NCI-H128 (cell line): ENCODE results near the gene BST1.
A peak's percentile ranks its signal among the peaks of the same experiment; 100 is the strongest.

Experiments
- DNase-seq: peaks from one replicate; lab custom pipeline; 2025; ENCODE audit not compliant: unreplicated experiment; lab: John Stamatoyannopoulos, UW

BST1 gene, protein sequence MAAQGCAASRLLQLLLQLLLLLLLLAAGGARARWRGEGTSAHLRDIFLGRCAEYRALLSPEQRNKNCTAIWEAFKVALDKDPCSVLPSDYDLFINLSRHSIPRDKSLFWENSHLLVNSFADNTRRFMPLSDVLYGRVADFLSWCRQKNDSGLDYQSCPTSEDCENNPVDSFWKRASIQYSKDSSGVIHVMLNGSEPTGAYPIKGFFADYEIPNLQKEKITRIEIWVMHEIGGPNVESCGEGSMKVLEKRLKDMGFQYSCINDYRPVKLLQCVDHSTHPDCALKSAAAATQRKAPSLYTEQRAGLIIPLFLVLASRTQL

DNA sequence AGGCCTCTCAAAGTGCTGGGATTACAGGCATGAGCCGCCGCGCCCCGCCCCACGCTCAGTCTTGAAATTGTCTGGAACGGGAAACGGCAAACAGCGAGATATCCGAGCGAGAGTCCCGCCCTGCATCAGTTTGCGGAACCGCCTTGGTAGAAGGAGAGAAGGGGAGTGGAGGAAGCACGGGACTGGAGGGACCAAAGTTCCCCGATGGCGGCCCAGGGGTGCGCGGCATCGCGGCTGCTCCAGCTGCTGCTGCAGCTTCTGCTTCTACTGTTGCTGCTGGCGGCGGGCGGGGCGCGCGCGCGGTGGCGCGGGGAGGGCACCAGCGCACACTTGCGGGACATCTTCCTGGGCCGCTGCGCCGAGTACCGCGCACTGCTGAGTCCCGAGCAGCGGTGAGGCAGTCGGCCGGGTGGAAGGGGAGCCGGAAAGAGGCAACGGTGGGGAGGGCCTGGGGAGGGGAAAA lies at the start of gene BST1:
TSS of gene BST1 (plus strand) at position 125 of the 463 bp plus-strand sequence. CDS start at position 205, 80 bp downstream.
- no peak for DNase-seq

DNA sequence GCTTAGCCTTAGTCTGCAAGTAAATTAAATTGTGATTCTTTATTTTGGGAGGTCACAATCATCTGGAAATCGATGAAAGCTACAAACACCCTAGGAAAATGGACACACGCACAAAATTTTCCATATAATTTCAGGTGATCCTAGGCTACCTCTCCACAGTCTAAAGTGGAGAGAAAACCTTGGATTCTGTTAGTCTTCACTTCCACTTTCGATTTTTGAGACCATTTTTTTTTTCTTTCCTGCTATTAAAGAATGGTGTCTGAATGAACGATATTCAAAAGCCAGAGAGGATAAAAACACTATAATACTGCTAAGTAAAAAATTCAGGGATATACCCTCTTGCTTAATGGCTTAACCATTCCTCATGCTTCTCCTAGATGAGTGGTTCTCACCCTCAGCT lies 49.4 kb upstream of the BST1 start:
- DNase-seq, result no peak

DNA sequence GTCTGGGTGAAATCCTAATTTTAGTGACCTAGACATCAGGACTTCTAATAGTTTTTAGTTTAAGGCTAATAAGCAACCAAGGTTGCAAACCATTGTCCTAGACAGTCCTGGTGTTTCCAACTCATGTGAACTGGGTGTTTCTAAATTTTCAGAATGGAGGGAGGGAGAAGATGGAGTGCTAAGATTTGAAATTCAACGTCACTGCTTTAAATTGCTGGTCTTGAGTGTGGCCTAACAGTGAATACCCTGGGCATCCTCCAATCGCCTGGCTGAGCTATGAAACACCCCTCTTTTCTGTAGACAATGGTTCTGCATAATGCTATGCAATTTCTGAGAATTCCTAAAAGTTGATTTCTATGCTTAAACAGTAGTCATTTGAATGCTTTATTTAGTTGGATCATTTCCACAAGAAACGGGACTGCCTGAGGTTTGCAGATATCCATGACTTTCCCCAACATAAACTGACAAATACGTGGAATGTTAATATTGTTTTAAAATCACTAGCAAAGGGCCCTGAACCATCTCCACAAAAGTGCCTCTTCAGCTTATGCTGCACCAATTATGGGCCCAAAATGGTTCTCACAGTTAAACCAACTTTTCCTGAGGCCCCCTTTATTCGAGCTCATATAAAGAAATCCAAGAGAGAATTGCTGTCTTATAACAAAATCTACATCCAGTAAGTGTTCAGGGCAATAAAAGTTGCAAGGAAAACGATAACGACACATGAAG lies 48.8 kb upstream of the BST1 start:
- no peak for DNase-seq

DNA sequence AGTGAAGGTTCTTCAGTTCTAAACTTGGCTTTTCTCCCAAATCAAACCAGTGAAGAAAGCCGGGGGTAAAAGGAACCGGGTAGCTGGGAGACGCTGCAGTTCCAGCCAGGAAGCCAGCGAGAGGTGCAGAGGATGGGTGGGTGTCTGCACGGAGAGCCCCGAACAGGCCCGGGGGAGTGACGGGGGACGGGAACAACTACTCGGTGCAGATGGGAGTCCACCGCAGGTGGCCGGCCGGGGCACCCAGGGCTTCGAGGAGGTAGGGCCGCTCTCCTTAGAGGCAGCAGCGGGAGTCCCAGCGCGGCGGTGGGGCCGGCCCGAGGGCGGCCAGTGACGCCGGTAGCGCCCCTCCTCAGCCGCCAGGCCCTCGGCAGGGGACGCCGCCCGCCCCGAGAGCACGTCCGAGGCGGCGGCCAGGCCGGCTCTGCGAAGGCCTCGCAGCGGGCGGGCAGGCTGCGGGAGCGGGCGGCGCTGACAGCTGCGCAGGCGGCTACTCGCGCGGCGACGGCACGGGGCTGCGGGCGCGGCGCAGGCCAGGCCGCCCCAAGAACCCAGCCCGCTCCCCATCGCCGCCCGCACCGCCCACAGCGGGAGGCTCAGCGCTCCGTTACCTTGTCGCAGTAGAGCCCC lies 48.2 kb upstream of the BST1 start:
- DNase-seq, result peak; percentile 49

DNA sequence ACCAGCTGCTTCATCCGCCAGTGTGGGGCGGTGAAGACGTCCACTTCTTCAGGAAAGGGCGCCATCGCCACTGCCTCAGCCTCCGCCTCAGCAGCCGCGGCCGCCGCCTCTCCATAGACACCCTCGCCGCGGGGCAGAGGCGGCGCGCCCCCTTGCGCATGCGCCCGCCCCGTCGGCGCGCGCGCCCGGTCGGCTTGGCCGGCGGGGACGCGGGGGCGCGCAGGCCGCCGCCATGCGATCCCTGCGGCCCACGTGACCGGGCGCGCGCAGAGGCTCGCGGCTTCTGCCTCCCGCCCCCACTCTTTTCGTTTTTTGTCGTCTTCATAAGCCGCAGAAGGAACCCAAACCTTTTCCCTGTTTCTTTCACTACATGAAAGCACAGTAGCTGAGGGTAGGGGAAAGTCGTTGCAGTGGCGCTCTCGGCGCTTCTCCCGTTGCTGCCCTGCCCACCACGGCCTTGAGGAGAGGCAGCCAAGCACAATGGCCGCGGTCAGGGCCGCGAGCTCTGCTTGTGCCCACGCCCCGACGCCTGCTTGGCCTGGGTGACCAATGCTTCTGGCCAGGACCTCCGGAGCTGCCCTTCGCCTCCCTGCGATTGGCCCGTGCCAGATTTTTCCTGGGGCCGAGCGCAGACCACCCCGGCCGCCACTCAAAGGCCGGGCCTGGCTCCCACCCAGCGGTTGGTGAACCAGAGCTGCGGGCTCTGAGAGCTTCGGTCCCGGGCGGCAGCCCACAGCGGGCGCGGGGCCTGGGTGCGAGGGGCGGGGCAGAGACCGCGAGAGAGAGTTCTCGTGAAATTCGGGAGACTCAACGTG lies 47.4 kb upstream of the BST1 start, which contains the start of gene FBXL5:
TSS of gene FBXL5 (minus strand) at position 135 of the 815 bp plus-strand sequence. CDS start at position 65, 70 bp downstream.
- DNase-seq, result peak; percentile 49

DNA sequence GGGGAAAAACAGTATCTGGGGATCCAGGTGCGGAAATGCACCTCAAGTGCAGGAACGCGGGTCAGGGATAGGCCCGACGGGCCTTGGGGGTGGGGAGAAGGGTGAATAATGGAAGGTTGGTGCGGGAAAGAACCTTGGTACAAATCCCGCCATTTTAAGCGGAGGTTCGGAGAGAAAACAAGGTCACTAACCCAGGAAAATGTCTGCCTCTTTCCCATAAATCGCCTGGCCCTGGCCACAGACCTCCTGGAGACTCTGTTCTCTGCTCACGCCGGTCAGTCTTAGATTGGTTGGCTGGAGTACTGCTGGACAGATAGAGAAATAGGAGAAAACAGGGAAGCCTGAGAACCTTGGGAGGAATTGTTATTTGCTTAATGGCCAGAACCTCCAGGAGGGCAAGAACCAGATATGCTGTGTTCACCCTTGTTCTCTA lies 46.8 kb upstream of the BST1 start:
- no peak for DNase-seq

DNA sequence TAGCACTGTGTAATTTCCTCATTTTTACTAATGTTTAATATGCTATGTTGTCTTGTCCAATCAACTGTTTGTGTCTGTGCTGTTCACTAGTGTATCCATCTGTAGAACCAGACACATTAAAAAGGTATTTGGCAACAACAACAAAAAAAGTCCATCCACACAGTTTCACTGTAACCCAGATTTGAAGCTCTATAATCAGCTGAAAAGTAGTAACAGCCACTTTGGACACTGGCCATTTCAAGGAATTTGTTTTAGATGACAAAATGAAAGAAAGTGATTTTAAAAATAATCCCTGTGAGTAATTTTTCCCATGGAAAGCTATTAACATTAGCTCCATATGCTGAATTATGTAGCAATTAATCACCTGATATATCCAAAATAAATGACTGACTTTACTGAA lies 45.5 kb upstream of the BST1 start:
- no peak for DNase-seq

DNA sequence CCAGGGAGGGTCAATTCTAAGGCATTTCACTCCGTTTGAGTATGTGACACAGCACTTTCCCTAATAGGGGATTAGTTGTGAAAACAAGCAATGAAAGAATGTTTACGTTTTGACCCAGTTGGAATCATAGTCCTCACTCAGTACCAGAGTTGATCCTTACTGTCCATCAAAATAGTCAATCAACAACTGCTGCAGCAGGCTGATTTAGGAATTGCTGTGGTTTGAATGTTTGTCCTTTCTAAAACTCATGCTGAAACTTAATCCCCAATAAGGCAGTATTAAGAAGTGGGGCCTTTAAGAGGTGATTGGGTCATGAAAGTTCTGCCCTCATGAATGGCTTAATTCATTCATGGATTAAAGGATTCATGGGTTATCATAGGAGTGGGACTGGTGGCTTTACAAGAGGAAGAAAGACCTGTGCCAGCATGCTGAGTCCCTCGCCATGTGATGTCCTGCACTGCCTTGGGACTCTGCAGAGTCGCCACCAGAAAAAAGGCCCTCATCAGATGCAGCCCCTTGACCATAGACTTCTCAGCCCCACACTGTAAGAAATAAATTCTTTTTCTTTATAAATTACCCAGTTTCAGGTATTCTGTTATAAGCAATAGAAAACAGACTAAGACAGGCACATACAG lies 44.6 kb upstream of the BST1 start:
- DNase-seq, result no peak

DNA sequence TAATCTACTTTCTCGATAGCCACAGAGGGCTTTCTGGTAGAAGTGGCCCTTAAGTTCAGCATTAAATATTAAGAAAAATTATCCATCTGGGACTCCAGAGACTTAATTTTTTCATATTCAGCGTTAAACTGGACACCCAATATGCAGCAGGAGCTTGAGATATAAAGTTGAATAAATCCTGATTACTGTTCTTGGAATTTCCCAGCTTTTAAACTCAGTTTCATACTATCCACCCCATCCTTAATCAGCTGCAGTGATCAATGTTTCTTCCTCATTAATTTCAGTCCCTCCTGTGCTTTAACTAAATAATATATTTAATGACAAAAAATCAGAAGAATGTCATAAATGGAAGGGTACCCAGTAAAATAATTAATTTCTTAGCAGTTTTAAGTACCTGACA lies 44.1 kb upstream of the BST1 start:
- DNase-seq, result no peak

DNA sequence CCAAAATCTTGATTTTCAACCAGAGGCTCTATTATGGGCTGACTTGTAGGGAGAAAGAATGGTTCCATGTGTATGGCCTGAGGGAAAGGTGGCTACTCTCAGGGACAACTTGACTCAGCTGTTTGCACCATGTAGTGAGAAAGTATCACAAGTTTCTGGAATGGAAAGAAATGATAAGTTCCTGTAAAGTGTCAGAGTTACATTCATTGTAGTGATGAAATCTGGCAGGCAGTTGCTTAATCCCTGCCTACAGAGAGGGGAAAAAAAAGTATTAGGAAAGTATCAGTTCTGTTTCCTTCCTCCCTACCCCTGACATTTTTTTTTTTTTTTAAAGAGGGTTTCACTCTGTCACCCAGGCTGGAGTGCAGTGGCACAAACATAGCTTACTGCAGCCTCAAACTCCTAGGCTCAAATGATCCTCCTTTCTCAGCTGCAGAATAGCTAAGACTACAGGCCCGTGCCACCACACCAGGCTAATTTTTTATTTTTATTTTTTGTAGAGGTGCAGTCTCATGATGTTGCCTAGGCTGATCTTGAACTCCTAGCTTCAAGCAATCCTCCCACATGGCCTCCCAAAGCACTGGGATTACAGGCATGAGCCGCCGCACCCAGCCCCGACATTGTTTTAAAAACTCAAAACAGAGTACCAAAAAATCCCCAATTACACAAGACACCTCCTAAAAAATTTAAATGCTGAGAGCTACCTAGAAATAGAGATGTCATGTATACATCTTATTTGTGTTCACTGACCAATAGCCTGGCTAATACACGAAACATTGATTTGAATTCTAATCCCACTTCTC lies 42.9 kb upstream of the BST1 start:
- no peak for DNase-seq

DNA sequence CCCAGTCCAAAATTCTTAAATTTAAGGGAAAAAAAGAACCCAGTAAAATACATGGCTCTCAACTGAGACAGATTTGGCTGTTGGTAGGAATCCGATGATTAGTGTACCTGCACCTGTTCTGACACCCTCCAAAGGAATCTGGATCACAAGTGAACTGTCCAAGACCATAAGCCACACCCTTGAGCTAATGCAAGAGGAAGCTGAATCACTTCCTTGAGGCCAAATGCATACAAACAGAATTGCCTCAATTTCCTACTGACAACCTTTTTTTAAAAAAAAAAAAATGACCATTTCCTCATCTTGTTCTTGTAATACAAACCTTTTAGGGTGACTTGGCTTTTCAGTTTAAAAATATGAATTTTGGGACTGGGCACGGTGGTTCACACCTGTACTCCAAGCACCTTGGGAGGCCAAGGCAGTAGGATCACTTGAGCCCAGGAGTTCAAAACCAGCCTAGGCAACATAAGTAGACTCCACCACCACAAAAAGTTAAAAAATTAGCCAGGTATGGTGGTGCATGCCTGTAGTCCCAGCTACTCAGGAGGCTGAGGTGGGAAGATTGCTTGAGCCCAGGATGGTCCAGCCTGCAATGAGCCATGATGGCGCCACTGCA lies 37.0 kb upstream of the BST1 start:
- no peak for DNase-seq

DNA sequence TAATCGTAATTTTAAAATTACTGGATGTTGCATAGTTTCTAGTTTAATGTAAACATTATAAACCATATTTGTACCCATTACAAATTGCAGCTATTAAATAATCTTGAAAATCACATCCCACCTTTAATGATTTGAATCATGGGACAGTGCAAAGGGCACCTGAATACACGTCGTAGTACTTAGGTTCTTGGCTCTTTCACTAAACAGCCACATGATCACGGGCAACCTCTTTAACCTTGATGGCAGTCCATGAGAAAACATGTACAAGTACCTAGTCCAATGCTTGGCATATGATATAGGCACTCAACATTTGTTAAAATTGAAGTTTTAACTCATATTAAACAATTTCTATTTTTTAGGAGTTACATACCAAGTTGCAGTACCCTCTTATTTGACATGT lies 35.9 kb upstream of the BST1 start:
- no peak for DNase-seq

DNA sequence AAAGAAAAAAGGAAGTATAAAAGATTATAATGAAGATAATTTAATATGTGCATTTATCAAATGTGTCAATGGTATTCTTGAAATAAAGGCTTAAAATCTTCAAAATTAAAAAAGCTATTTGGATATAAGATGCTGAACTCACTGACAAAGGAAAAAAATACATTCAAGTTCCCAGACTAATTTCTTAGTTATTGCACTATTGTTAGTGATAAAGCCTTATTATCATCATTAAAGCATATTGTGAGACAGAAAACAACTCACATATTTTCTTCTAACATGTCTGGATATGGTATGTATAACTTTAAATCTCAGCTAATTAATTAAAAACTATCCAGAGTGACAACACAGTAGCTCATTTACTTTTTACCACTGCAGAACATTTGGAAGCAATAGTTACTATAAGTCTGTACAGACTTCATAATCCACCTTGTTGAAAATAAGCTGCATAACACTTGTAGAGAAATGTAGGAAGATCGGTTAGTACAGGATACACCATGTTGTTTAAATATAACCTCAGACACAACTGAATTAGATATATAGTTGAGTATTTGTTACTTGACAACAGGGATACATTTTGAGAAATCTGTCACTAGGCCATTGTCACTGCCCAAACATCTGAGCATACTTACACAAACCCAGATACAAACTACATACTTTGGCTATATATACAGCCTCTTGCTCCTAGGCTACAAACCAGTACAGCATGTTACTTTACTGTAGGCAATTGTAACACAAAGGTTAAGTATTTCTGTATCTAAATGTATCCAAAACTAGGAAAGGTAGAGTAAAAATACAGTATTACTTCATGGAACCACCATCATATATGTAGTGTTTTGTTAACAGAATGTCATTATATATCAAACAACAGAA lies 34.1 kb upstream of the BST1 start:
- no peak for DNase-seq

DNA sequence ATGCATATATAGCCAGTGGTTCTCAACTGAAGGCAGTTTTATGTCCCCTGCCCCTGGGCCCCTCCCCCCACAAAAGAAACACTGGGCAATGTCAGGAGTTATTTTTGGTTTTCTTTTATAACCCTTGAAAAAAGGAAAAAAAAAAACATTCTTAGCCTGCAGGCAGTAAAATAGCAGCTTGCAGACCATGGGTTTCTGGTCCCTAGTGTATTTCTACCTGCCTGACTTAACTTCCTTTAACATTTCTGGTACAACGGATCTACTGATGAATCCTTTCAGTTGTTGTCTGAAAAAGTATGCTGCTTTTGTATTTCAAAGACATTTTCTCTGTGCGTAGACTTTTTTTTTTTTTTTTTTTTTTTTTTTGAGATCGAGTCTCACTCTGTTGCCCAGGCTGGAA lies 32.3 kb upstream of the BST1 start:
- no peak for DNase-seq

DNA sequence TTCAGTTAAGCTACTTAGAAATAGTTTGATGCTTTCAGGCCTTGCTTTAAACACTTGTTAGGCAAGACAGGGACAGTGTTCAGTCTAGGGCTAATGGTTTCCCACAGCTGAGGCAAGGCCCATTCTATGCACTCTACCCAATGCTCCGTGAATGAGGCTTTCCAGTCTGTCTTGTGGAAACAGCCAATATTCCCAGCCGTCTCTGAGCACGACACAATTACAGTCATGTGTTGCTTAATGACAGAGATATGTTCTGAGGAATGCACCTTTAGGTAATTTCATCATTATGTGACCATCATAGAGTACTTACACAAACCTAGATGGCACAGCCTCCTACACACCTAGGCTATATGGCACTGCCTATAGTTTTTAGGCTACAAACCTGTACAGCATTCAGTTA lies 30.8 kb upstream of the BST1 start:
- no peak for DNase-seq

DNA sequence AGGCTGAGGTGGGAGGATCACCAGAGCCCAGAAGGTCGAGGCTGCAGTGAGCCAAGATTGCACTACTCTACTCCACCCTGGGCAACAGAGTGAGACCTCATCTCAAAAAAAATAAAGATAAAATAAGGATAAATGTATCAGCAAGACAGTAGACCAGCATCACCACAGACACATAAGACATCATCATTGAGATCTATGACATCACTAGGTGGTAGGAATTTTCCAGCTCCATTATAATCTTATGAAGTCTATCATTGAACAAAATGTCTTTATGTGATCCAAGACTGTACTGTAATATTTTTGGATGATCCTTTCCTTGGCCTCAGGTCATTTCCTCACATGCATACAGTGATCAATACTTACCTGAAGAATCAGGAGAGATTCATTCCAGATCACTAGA lies 29.5 kb upstream of the BST1 start:
- DNase-seq, result no peak

DNA sequence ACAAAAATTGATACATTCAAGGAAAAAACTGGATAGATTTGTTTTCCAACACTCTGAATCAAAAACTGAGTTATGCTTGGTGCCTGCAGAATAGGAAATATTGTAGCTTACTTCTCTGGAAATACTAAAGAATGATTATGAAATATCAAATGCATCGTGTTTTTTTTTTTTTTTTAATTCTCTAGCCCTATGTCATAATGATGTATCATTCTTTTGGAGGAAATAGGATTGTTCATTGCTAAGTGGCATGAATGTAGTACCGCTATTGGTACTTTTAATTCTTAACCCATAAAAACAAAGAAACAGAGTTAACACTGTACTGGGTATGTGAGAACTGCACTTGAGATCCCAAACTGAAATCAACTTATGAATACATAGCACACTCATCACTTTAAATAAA lies 28.8 kb upstream of the BST1 start:
- no peak for DNase-seq

DNA sequence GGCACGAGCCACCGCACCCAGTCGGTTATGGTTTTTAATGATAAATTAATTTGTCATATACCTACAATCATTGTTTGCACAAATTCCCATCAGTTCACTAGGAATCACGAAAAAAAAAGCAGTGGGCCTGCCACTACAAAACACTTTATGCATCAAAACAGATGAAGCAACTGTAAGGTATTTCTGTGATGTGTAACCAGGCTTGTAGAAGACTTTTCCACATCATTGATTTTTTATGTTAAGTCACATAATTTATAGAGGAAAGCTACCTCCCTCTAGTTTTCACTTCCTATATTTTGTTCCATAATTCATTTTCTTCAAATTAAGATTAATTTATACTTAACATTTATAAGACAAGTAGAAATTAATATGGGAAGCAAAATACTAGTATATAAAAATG lies 27.9 kb upstream of the BST1 start:
- DNase-seq, result no peak
